SK-N-SH treated with all-trans-retinoic acid at 6 μM for 48 hours (cell line): Measurements from ENCODE around the gene CDH1.
"Not testable (repeated sequence)": the region's sequence is repeated elsewhere in the genome, so short reads cannot be mapped to it uniquely, and the experiment has no call there.

Source experiments
- ATAC-seq: fragments of 200-7000 bp; cut with Tn5 transposase; 3 replicates; pipeline ENCODE4 v1.9.1; 2020; ENCODE audit warnings: mild to moderate bottlenecking, moderate library complexity
- ARNTL ChIP-seq: fragments of 450-650 bp; formaldehyde crosslinking; IDR thresholded peaks from 2 replicates; pipeline ENCODE4 v1.5.0; 2020; ENCODE audit warnings: low read depth, mild to moderate bottlenecking, moderate library complexity, borderline replicate concordance
- BACH2 ChIP-seq: fragments of 250-450 bp; sonication (Bioruptor Pico); IDR thresholded peaks from 2 replicates; pipeline ENCODE4 v1.9.0; 2021; ENCODE audit warnings: mild to moderate bottlenecking, borderline replicate concordance
- ESRRG ChIP-seq: fragments of 250-450 bp; sonication (Bioruptor Pico); IDR thresholded peaks from 2 replicates; pipeline ENCODE4 v1.6.1; 2021; ENCODE audit warnings: mild to moderate bottlenecking
- GLIS3 ChIP-seq: fragments of 250-450 bp; sonication (Bioruptor Pico); IDR thresholded peaks from 2 replicates; pipeline ENCODE4 v1.5.0; 2020; ENCODE audit warnings: mild to moderate bottlenecking, moderate library complexity
- ISL1 ChIP-seq: fragments of 250-450 bp; sonication (Bioruptor Pico); IDR thresholded peaks from 2 replicates; pipeline ENCODE4 v2.1.2; 2022; ENCODE audit warnings: mild to moderate bottlenecking, moderate library complexity
- OSR1 ChIP-seq: fragments of 250-450 bp; sonication (Bioruptor Pico); IDR thresholded peaks from 2 replicates; pipeline ENCODE4 v1.8.0; 2022; ENCODE audit warnings: moderate library complexity, mild to moderate bottlenecking, inconsistent platforms
- PPARA ChIP-seq: fragments of 250-450 bp; sonication (Bioruptor Pico); IDR thresholded peaks from 2 replicates; pipeline ENCODE4 v1.5.0; 2020; ENCODE audit warnings: mild to moderate bottlenecking, borderline replicate concordance
- SNAI2 ChIP-seq: fragments of 250-450 bp; sonication (Bioruptor Pico); IDR thresholded peaks from 2 replicates; pipeline ENCODE4 v1.5.0; 2020; ENCODE audit warnings: mild to moderate bottlenecking, moderate library complexity
- TCF4 ChIP-seq: fragments of 250-450 bp; sonication (Bioruptor Pico); IDR thresholded peaks from 2 replicates; pipeline ENCODE4 v1.8.0; 2021; ENCODE audit warnings: mild to moderate bottlenecking, moderate library complexity, borderline replicate concordance
- TOX ChIP-seq: fragments of 250-450 bp; sonication (Bioruptor Pico); IDR thresholded peaks from 2 replicates; pipeline ENCODE4 v1.8.0; 2021; ENCODE audit warnings: mild to moderate bottlenecking, moderate library complexity, borderline replicate concordance
- ZC3H10 ChIP-seq: fragments of 250-450 bp; sonication (Bioruptor Pico); IDR thresholded peaks from 2 replicates; pipeline ENCODE4 v1.5.1; 2021; ENCODE audit warnings: mild to moderate bottlenecking, moderate library complexity
- ZFP3 ChIP-seq: fragments of 250-450 bp; sonication (Bioruptor Pico); IDR thresholded peaks from 2 replicates; pipeline ENCODE4 v1.5.0; 2020; ENCODE audit warnings: mild to moderate bottlenecking, moderate library complexity
- ZFP30 ChIP-seq: fragments of 450-650 bp; formaldehyde crosslinking; IDR thresholded peaks from 2 replicates; pipeline ENCODE4 v1.5.0; 2022; ENCODE audit warnings: mild to moderate bottlenecking, moderate library complexity
- ZNF565 ChIP-seq: fragments of 450-650 bp; formaldehyde crosslinking; conservative IDR thresholded peaks from 2 replicates; pipeline ENCODE4 v1.5.0; 2020; ENCODE audit warnings: low read depth, mild to moderate bottlenecking, moderate library complexity
- ZNF70 ChIP-seq: fragments of 450-650 bp; formaldehyde crosslinking; IDR thresholded peaks from 2 replicates; pipeline ENCODE4 v1.5.0; 2020; ENCODE audit warnings: mild to moderate bottlenecking, moderate library complexity
- ZNF8 ChIP-seq: fragments of 450-650 bp; formaldehyde crosslinking; IDR thresholded peaks from 2 replicates; pipeline ENCODE4 v1.5.0; 2020; ENCODE audit warnings: mild to moderate bottlenecking, moderate library complexity
- TF ChIP-seq, protein P1 (sequence below): fragments of 250-450 bp; sonication (Bioruptor Pico); IDR thresholded peaks from 2 replicates; pipeline ENCODE4 v1.5.1; 2021; ENCODE audit warnings: mild to moderate bottlenecking, moderate library complexity
- TF ChIP-seq, protein P2 (sequence below): fragments of 250-450 bp; sonication (Bioruptor Pico); IDR thresholded peaks from 2 replicates; pipeline ENCODE4 v1.5.0; 2020; ENCODE audit warnings: mild to moderate bottlenecking, moderate library complexity
- TF ChIP-seq, protein P3 (sequence below): fragments of 250-450 bp; sonication (Bioruptor Pico); IDR thresholded peaks from 2 replicates; pipeline ENCODE4 v1.8.0; 2021; ENCODE audit warnings: low read depth, mild to moderate bottlenecking, moderate library complexity, borderline replicate concordance
- TF ChIP-seq, protein P4 (sequence below): fragments of 250-450 bp; sonication (Bioruptor Pico); IDR thresholded peaks from 2 replicates; pipeline ENCODE4 v1.8.0; 2020; ENCODE audit warnings: mild to moderate bottlenecking, moderate library complexity, borderline replicate concordance

The CDH1 gene

DNA sequence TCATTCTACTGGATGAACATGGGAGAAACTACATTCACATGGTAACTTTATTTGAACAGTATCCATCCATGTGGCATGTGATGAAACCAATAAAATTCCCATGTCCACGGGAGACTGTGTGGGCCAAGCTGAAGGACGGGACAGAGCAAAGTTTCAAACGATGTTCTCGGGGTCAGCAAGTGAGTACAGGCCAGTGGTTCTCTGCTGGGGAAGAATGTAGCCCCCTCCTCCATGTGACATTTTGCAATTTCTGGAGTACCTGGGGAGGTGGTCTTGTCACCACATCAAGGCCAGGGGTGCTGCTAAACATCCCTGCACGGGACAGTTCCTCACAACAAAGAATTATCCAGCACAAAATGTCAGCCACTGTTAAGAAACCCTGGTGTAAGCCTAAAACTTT, 98.9 kb downstream of the CDH1 start:
- TF ChIP-seq ESRRG (CRISPR knock-in tag) (no peak), BACH2 (CRISPR knock-in tag) (no peak), ZFP3 (CRISPR knock-in tag) (no peak), ISL1 (CRISPR knock-in tag) (no peak), ARNTL (CRISPR knock-in tag) (no peak), ZFP30 (CRISPR knock-in tag) (no peak), ZC3H10 (CRISPR knock-in tag) (no peak), PPARA (CRISPR knock-in tag) (no peak), SNAI2 (CRISPR knock-in tag) (no peak), TCF4 (no peak), ZNF565 (CRISPR knock-in tag) (no peak), ZNF70 (CRISPR knock-in tag) (no peak), ZNF8 (CRISPR knock-in tag) (no peak), GLIS3 (CRISPR knock-in tag) (no peak), TOX (CRISPR knock-in tag) (no peak)
- TF ChIP-seq, protein P1, sequence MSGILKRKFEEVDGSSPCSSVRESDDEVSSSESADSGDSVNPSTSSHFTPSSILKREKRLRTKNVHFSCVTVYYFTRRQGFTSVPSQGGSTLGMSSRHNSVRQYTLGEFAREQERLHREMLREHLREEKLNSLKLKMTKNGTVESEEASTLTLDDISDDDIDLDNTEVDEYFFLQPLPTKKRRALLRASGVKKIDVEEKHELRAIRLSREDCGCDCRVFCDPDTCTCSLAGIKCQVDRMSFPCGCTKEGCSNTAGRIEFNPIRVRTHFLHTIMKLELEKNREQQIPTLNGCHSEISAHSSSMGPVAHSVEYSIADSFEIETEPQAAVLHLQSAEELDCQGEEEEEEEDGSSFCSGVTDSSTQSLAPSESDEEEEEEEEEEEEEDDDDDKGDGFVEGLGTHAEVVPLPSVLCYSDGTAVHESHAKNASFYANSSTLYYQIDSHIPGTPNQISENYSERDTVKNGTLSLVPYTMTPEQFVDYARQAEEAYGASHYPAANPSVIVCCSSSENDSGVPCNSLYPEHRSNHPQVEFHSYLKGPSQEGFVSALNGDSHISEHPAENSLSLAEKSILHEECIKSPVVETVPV (CRISPR knock-in tag) = no peak
- TF ChIP-seq, protein P2, sequence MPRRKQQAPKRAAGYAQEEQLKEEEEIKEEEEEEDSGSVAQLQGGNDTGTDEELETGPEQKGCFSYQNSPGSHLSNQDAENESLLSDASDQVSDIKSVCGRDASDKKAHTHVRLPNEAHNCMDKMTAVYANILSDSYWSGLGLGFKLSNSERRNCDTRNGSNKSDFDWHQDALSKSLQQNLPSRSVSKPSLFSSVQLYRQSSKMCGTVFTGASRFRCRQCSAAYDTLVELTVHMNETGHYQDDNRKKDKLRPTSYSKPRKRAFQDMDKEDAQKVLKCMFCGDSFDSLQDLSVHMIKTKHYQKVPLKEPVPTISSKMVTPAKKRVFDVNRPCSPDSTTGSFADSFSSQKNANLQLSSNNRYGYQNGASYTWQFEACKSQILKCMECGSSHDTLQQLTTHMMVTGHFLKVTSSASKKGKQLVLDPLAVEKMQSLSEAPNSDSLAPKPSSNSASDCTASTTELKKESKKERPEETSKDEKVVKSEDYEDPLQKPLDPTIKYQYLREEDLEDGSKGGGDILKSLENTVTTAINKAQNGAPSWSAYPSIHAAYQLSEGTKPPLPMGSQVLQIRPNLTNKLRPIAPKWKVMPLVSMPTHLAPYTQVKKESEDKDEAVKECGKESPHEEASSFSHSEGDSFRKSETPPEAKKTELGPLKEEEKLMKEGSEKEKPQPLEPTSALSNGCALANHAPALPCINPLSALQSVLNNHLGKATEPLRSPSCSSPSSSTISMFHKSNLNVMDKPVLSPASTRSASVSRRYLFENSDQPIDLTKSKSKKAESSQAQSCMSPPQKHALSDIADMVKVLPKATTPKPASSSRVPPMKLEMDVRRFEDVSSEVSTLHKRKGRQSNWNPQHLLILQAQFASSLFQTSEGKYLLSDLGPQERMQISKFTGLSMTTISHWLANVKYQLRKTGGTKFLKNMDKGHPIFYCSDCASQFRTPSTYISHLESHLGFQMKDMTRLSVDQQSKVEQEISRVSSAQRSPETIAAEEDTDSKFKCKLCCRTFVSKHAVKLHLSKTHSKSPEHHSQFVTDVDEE (CRISPR knock-in tag) = no peak
- TF ChIP-seq, protein P3, sequence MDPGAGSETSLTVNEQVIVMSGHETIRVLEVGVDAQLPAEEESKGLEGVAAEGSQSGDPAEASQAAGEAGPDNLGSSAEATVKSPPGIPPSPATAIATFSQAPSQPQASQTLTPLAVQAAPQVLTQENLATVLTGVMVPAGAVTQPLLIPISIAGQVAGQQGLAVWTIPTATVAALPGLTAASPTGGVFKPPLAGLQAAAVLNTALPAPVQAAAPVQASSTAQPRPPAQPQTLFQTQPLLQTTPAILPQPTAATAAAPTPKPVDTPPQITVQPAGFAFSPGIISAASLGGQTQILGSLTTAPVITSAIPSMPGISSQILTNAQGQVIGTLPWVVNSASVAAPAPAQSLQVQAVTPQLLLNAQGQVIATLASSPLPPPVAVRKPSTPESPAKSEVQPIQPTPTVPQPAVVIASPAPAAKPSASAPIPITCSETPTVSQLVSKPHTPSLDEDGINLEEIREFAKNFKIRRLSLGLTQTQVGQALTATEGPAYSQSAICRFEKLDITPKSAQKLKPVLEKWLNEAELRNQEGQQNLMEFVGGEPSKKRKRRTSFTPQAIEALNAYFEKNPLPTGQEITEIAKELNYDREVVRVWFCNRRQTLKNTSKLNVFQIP (CRISPR knock-in tag) = no peak
- TF ChIP-seq, protein P4, sequence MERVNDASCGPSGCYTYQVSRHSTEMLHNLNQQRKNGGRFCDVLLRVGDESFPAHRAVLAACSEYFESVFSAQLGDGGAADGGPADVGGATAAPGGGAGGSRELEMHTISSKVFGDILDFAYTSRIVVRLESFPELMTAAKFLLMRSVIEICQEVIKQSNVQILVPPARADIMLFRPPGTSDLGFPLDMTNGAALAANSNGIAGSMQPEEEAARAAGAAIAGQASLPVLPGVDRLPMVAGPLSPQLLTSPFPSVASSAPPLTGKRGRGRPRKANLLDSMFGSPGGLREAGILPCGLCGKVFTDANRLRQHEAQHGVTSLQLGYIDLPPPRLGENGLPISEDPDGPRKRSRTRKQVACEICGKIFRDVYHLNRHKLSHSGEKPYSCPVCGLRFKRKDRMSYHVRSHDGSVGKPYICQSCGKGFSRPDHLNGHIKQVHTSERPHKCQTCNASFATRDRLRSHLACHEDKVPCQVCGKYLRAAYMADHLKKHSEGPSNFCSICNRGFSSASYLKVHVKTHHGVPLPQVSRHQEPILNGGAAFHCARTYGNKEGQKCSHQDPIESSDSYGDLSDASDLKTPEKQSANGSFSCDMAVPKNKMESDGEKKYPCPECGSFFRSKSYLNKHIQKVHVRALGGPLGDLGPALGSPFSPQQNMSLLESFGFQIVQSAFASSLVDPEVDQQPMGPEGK = no peak
- ATAC-seq = no peak

DNA sequence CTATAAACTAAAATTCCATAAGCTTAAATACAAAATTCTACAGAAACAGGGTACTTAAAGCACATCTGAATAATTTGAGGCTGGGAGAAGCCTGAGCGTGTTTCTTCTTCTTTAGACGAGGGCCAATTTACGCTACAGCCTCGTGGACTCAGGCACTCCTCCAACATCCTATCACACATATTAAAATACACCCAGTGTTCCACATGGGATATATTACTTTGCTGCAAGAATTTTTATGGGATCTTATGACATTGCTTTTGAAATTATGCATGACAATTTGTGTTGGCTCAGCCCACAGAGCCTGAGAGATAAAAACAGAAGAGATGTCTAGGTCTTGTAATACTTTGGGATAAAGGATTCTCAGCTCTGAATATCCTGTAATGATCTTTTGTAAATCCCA, 102.7 kb downstream of the CDH1 start:
- TF ChIP-seq, protein P1 (CRISPR knock-in tag) = no peak
- no peak for TF ChIP-seq BACH2 (CRISPR knock-in tag)
- TF ChIP-seq, protein P3 (CRISPR knock-in tag) = no peak
- no peak for TF ChIP-seq ISL1 (CRISPR knock-in tag)
- no peak for TF ChIP-seq ZNF8 (CRISPR knock-in tag)
- no peak for TF ChIP-seq OSR1 (CRISPR knock-in tag)
- ATAC-seq = no peak

DNA sequence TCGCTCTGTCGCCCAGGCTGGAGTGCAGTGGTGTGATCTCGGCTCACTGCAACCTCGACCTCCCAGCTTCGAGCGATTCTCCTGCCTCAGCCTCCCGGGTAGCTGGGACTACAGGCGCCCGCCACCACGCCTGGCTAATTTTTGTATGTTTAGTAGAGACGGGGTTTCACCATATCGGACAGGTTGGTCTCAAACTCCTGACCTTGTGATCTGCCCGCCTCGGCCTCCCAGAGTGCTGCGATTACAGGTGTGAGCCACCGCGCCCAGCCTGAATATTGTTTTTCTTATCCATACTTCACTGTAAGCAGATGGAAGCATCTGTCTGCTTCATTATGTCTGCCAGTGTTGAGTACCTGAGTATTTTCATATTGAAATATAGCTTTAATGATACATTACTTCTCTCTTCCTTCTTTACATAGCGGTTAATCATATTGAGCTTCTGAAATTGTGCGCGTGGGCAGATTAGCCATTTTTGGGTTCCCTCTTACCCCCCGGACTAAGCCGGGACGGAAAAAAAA, 105.9 kb downstream of the CDH1 start:
- not testable (repeated sequence) for ATAC-seq
